Measurements from ENCODE around the gene FAM229A. TPM values are rescaled to one million over a fixed set of nuclear protein-coding genes. Genes with fewer than 3 reads are reported as not detected.

Gene FAM229A
- total RNA-seq, 2 donors from 2014 or later, result 9.2 to 14.0 TPM

DNA sequence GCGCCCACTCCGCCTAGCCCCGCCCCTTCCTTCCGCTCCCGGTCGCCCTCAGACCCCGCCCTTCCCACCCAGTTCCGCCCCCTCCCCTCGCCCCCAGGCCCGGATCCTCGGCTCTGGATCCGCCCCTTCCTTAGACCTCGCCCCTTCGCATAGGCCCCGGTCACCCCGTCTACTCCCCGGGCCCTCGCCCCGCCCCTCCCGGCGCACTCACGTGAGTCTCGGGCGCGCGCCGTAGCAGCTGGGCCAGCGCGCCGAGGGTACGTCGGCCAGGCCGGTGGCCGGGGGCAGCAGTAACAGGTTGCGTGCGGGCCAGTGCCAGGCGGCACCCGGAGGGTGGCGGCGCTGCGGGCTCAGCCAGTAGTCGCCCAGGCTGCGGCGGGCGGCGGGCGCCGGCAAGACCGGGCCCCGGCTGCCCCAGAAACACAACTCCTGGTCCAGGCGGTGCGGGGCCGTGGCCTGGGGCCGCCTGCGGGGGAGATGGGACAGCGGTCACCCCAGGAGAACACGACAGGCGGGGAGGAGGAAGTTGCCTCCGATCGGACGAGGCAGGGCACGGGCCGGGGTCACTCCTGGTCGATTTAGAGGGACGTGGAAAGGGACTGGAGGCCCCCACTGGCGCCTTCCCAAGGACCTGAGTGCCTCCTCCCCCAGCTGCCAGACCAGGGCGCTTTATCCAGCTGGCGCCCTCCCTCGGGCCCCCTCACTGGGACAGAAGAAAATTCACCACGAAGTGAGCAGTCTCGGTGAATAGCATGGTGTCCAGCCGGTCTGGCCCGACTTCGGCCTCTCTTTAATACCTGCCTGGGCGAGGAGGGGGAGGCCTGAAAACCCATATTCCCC, 10.7 kb downstream of the FAM229A start:
- no peaks in the 10 kb centered on the region for H3K9me3 Mint-ChIP-seq
- ATAC-seq (replicated peaks in 1 of 2), result peak; percentile 95

DNA sequence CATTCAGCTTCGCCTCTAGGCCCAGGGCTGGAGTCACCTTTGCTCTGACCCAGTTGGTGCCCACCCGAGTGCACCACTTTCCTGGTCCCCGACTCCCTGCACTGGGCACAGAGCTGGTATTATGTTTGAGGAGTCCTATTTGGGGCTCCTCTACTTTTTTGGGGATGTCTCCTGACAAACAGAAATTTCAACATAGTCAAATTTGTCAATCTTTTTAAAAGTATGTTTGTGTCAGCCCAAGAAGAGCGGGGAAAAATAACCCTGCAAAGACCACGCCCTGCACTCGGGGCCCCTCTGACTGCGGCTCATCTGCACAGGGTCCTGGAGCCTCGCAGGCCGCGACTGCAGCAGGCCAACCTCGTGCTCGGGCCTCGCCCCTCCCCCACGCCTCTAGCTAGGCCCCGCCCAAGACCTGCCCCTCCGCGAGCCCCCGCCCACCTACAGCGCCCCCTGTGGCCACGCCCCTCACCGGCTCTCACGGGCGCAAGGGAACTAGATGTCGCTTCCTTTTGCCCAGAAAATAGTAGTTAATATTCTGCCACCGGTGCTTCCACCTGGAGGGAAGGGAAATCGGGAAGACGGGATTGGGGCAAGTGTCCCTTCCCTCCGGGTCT, 11.4 kb downstream of the FAM229A start:
- H3K9me3 Mint-ChIP-seq, result no peaks in the 10 kb centered on the region
- DNase-seq (peak; percentile 82 to 83), ATAC-seq (replicated peaks in 1 of 2) (peak; percentile 62 to 68)
- no peaks in the 10 kb centered on the region for H3K36me3 Mint-ChIP-seq (ENCODE audit: insufficient read depth in 2 of 2)
- no peak overlapping the region for H3K27ac Mint-ChIP-seq
- peak overlapping the region; percentile 74 to 83 for H3K4me3 Mint-ChIP-seq
- H3K4me1 Mint-ChIP-seq (ENCODE audit: low read depth), result peaks cover 36% of the 10 kb centered on the region
- no peaks in the 10 kb centered on the region for H3K27me3 Mint-ChIP-seq (ENCODE audit: low read depth)

More for the DNA sequence above, 10.7 kb downstream of the FAM229A start:
- H3K4me3 Mint-ChIP-seq, result peak overlapping the region; percentile 74 to 83
- H3K4me1 Mint-ChIP-seq (ENCODE audit: low read depth), result peaks cover 36% of the 10 kb centered on the region
- DNase-seq, result peak; percentile 94 to 96
- no peak overlapping the region for H3K27ac Mint-ChIP-seq
- no peaks in the 10 kb centered on the region for H3K27me3 Mint-ChIP-seq (ENCODE audit: low read depth)
- H3K36me3 Mint-ChIP-seq (ENCODE audit: insufficient read depth in 2 of 2), result no peaks in the 10 kb centered on the region

DNA sequence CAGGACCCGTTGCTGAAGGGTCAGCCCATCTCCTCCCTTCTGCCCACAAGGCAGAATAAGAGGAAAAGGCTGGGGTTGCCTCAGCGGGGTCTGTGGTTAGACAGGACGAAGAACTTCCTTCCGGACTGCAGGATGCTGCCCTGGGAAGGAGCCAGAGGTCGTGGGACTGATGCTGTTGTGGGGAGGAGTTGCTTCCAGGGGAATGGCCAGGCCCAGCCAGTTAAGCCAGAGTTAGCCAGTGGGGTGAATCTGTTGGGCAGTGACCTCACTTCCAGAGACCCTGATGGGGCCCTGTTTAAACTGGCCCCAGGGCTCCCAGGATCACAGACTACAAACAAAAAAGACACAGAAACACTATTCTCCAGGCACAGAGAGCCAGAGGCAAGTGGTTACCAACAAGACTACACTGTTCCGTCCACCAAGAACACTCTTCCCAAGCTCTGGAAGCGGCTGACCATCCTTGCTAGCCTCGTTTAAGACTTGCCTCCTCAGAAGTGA, 13.0 kb downstream of the FAM229A start:
- Mint-ChIP-seq H3K9me3 (no peaks in the 10 kb centered on the region), H3K4me1 (ENCODE audit: low read depth) (peaks cover 48% of the 10 kb centered on the region), H3K27me3 (ENCODE audit: low read depth) (no peaks in the 10 kb centered on the region), H3K4me3 (no peak overlapping the region), H3K36me3 (ENCODE audit: insufficient read depth in 2 of 2) (no peaks in the 10 kb centered on the region), H3K27ac (no peak overlapping the region)
- DNase-seq, result no peak
- ATAC-seq (replicated peaks in 1 of 2), result no peak

DNA sequence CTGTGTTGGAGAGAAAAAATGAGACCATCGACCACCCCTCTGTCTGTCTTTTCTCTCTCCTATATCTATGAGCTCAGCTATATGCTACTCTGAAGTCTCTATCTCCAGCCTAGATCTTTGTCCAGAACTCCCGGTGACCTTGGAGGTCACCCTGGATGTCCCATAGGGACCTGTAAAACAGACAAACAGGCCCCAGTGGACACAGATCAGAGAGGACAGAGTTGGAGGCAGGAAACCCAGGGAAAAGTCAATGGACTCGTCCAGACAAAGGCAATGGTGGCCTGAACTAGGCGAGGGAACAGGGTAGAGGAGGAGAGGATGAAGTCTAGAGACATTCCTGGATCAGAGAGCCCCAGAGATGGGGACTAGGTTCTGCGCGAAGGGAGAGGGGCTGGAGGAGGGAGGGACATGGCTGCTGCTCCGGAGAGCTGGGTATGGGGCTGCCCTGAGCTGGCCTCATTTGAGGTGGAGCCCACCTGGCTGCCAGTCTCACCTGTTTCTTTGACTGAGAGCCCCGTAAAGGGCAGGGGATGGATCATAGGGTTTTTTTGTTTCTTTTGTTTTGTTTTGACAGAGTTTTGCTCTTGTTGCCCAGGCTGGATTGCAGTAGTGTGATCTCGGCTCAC, 15.6 kb downstream of the FAM229A start:
- Mint-ChIP-seq H3K36me3 (ENCODE audit: insufficient read depth in 2 of 2) (no peaks in the 10 kb centered on the region), H3K27ac (no peak overlapping the region), H3K27me3 (ENCODE audit: low read depth) (no peaks in the 10 kb centered on the region), H3K4me1 (ENCODE audit: low read depth) (peaks cover 47% of the 10 kb centered on the region), H3K9me3 (no peaks in the 10 kb centered on the region), H3K4me3 (no peak overlapping the region)
- no peak for ATAC-seq (replicated peaks in 1 of 2)
- DNase-seq, result no peak

DNA sequence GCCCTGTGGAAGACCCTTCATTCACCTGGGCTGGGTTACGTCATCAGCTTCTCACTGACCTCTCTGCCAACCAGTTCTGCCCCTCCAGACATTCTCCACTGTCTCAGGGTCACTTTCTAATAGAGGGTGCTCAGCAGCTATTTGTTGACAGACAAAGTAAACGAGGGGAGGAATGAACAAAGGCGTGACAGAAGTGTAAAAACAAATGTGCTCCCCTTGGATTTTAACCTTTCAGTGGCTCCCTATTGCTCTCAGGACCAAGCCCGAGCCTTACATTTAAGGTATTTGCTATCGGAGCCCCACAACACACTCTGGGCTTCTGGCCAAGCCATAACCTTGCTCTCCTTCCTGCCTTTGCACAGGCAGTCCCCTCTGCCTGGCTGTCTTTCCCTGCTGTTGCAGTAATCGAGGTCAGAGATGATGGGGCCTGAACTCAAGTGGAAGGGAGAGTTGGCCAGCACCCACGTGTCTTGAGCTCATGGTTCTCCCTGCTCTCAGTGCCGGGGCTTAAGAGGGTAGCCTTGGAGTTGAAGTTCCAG, 16.9 kb downstream of the FAM229A start:
- no peak for ATAC-seq (replicated peaks in 1 of 2)
- H3K27ac Mint-ChIP-seq, result no peak overlapping the region

DNA sequence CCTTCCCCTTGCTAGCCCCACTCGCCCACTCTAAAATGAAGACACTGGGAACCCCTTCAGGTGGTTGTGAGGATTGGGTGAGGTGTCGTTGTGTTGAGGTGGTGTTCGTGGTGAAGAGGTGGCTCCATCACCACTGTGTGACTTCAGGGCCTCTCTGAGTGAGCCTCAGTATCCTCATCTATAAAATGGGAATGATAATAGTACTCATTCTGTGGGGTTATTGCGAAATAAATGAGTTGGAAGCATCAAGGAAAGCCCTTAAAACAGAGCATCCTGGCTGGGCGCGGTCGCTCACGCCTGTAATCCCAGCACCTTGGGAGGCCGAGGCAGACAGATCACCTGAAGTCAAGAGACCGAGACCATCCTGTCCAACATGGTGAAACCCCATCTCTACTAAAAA, 19.6 kb downstream of the FAM229A start:
- DNase-seq (no peak), ATAC-seq (replicated peaks in 1 of 2) (no peak)
- Mint-ChIP-seq H3K36me3 (ENCODE audit: insufficient read depth in 2 of 2) (no peaks in the 10 kb centered on the region), H3K4me3 (no peak overlapping the region), H3K27me3 (ENCODE audit: low read depth) (no peaks in the 10 kb centered on the region), H3K4me1 (ENCODE audit: low read depth) (peaks cover 52% of the 10 kb centered on the region), H3K9me3 (no peaks in the 10 kb centered on the region), H3K27ac (no peak overlapping the region)

More for the DNA sequence above, 16.9 kb downstream of the FAM229A start:
- DNase-seq, result no peak
- no peaks in the 10 kb centered on the region for H3K9me3 Mint-ChIP-seq
- no peaks in the 10 kb centered on the region for H3K36me3 Mint-ChIP-seq (ENCODE audit: insufficient read depth in 2 of 2)
- H3K27me3 Mint-ChIP-seq (ENCODE audit: low read depth), result no peaks in the 10 kb centered on the region
- H3K4me1 Mint-ChIP-seq (ENCODE audit: low read depth), result peaks cover 42% of the 10 kb centered on the region
- no peak overlapping the region for H3K4me3 Mint-ChIP-seq

DNA sequence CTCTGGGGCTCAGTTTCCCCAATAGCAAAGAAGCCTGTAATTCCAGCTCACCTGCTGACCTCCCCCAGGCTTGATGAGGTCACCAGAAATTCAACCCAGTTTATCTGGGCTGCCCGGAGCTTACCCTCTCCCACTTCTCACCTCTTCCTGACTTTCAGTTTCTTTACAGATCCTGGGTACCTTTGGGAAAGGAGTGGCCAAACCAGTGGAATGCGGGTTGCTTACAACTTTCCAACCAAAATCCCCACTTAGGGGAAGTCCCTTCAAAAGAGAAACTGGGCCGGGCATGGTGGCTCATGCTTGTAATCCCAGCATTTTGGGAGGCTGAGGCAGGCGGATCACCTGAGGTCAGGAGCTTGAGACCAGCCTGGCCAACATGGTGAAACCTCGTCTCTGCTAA, 20.3 kb downstream of the FAM229A start:
- Mint-ChIP-seq H3K27me3 (ENCODE audit: low read depth) (no peaks in the 10 kb centered on the region), H3K36me3 (ENCODE audit: insufficient read depth in 2 of 2) (no peaks in the 10 kb centered on the region)

DNA sequence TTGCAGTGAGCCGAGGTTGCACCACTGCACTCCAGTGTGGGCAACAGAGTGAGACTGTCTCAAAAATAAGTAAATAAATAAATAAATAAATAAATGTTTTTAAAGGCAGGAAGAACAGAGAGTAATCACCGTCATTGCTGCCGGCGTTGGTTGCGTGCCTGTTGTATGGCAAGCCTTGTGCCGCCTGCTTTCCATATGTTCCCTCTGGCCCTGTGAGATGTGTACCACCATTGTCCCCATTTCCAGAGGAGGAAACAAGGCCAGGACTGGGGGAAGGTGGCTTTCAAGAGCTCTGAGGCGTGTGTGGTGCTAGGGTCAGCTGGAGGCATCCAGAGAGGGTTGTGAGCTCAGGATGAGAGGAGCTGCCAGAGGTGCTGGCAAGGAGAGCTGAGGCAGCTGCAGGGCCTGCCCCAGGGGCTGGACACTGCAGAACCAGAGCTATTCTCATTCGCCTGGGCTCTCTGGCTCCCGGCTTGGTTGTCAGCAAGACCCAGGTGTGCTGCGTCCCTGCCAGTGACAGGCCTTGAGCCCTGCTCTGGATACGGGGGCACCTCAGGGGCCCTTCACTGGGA, 21.0 kb downstream of the FAM229A start:
- ATAC-seq (replicated peaks in 1 of 2), result no peak
- peaks cover 65% of the 10 kb centered on the region for H3K4me1 Mint-ChIP-seq (ENCODE audit: low read depth)
- H3K36me3 Mint-ChIP-seq (ENCODE audit: insufficient read depth in 2 of 2), result no peaks in the 10 kb centered on the region
- no peak overlapping the region for H3K4me3 Mint-ChIP-seq
- H3K27me3 Mint-ChIP-seq (ENCODE audit: low read depth), result no peaks in the 10 kb centered on the region
- H3K27ac Mint-ChIP-seq, result no peak overlapping the region
- no peaks in the 10 kb centered on the region for H3K9me3 Mint-ChIP-seq
- no peak for DNase-seq

More for the DNA sequence above, 20.3 kb downstream of the FAM229A start:
- Mint-ChIP-seq H3K9me3 (no peaks in the 10 kb centered on the region), H3K4me3 (no peak overlapping the region), H3K27ac (no peak overlapping the region), H3K4me1 (ENCODE audit: low read depth) (peaks cover 60% of the 10 kb centered on the region)
- no peak for ATAC-seq (replicated peaks in 1 of 2)
- DNase-seq, result no peak

DNA sequence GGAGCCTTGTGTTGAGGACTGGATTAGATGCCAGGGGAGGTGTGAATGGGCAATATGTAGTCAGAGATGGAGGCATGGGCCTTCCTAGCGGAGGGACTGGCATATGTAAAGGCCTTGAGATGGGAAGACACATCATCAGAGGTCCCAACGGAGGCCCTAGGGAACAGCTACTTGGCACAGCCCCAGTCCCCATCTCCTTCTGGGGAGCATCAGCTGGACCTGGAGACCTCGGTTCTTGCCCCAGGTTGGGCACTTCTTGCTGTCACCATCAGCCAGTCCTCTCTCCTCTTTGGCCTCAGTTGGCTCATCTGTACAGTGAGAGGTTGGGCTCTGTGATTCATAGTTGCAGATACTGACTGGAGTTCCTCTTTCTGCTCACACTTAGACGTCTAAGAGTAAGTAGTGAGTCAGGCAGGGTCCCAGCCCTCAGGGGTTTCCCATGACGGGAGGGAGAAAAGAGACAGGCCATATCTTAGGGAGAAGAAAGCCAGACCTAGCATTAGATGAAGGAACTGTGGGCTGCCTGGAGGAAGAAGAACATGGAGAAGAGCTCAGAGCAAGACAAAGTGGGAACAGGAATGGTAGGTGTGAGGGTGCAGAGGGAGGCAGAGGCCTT, 22.8 kb downstream of the FAM229A start:
- H3K36me3 Mint-ChIP-seq (ENCODE audit: insufficient read depth in 2 of 2), result no peaks in the 10 kb centered on the region
- DNase-seq (peak; percentile 60 to 74), ATAC-seq (replicated peaks in 1 of 2) (peak; percentile 73 to 77)
- no peaks in the 10 kb centered on the region for H3K27me3 Mint-ChIP-seq (ENCODE audit: low read depth)
- H3K9me3 Mint-ChIP-seq, result no peaks in the 10 kb centered on the region
- no peak overlapping the region for H3K27ac Mint-ChIP-seq
- H3K4me1 Mint-ChIP-seq (ENCODE audit: low read depth), result peaks cover 56% of the 10 kb centered on the region
- peak overlapping the region; percentile 5 to 14 for H3K4me3 Mint-ChIP-seq

DNA sequence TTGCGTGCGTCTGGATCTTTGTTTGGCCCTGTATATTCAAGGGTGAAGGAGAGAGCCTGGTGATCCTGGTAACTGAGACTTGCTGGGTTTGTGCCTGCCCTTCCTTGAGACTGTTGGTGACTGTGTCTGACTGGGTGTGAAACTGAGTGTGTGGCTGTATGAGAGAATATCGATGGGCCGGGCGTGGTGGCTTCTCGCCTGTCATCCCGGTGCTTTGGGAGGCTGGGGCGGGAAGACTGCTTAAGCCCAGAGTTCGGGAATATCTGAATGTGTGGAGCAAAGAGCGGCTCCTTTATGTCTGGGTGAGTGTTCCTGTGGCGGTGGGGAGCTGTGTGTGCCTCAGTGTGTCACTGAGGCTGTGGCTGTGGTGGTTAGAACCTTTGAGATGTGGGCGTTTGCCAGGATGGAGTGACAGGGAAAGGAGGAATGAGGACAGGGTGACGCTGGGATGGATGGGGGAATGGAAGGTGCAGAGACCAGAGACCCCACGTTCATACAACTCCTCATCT, 23.6 kb downstream of the FAM229A start:
- DNase-seq (no peak), ATAC-seq (replicated peaks in 1 of 2) (no peak)
- H3K27me3 Mint-ChIP-seq (ENCODE audit: low read depth), result no peaks in the 10 kb centered on the region
- H3K4me1 Mint-ChIP-seq (ENCODE audit: low read depth), result peaks cover 62% of the 10 kb centered on the region
- H3K9me3 Mint-ChIP-seq, result no peaks in the 10 kb centered on the region
- H3K4me3 Mint-ChIP-seq, result peak overlapping the region in 1 of 2 donors; percentile 25
- H3K27ac Mint-ChIP-seq, result no peak overlapping the region
- peaks cover 0 to under 1% of the 10 kb centered on the region in 2 donors for H3K36me3 Mint-ChIP-seq (ENCODE audit: insufficient read depth in 2 of 2)

DNA sequence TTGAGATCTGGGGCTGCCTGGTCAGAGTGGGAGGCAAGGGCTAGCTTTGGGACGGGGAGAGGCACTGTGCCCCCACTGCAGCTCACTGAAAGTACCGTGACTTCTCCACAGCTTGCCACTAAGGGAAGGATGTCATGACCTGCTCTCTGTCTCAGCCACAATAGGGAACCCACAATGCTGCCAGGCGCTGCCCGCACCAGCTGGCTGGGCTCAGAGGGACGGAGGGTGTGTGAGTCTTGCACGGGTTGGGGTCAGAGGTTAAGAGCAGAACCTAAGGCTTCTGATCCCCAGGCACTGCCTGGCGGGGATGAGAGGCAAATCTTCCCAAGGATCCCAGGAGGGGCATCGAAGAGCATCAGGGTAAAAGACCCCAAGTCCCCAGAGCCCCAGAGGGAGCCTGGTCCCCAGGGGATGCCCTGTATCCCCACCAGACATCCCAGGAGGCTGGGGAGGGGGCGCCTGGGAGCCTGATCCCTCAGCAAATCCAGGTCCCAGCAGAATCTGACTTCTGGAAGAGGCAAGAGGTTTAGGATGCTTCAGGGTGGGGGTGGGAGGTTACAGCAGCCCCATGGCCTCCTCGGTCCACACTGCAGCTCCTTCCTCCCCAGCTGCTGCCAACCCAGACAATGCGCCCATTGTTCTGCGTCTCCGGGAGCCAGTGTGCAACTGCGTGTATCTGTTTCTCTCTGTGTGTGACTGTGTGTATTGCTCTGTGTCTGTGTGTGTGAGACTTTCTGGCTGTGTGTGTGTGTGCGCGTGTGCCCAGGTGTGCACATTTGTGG, 24.2 kb downstream of the FAM229A start:
- Mint-ChIP-seq H3K4me1 (ENCODE audit: low read depth) (peaks cover 67% of the 10 kb centered on the region), H3K36me3 (ENCODE audit: insufficient read depth in 2 of 2) (peaks cover 0 to 4% of the 10 kb centered on the region in 2 donors), H3K27me3 (ENCODE audit: low read depth) (no peaks in the 10 kb centered on the region), H3K9me3 (no peaks in the 10 kb centered on the region), H3K4me3 (peak overlapping the region; percentile 21 to 74), H3K27ac (no peak overlapping the region)
- ATAC-seq (replicated peaks in 1 of 2) (peak; percentile 15 to 44), DNase-seq (peak; percentile 59 to 67)
